ENCODE measurements around the gene PPP2R2B.

Gene PPP2R2B

GRCh38 chr5:146821732-146822131 lies 56.8 kb downstream of the PPP2R2B start:
- DNase-seq: no peak

GRCh38 chr5:146820987-146821386 lies 57.6 kb downstream of the PPP2R2B start:
- no peak for DNase-seq

- no peak for DNase-seq
Observed at GRCh38 chr5:146818822-146819221, 59.7 kb downstream of the PPP2R2B start.

GRCh38 chr5:146817973-146818372 lies 60.6 kb downstream of the PPP2R2B start:
- DNase-seq: no peak

GRCh38 chr5:146816775-146817387 lies 61.7 kb downstream of the PPP2R2B start:
- DNase-seq: no peak

- DNase-seq: no peak
Observed at GRCh38 chr5:146815411-146815810, 63.1 kb downstream of the PPP2R2B start.

GRCh38 chr5:146813346-146814157 lies 65.0 kb downstream of the PPP2R2B start:
- DNase-seq: no peak

GRCh38 chr5:146805081-146805480 lies 73.5 kb downstream of the PPP2R2B start:
- DNase-seq: no peak

GRCh38 chr5:146802945-146803522 lies 75.5 kb downstream of the PPP2R2B start:
- DNase-seq: no peak

GRCh38 chr5:146799671-146800070 lies 78.9 kb downstream of the PPP2R2B start:
- DNase-seq: no peak

GRCh38 chr5:146799231-146799630 lies 79.3 kb downstream of the PPP2R2B start:
- no peak for DNase-seq

GRCh38 chr5:146797658-146798057 lies 80.9 kb downstream of the PPP2R2B start:
- DNase-seq: peak in 1 of 2 experiments; percentile 53

GRCh38 chr5:146796911-146797310 lies 81.6 kb downstream of the PPP2R2B start:
- no peak for DNase-seq

GRCh38 chr5:146796144-146796543 lies 82.4 kb downstream of the PPP2R2B start:
- DNase-seq: no peak

- DNase-seq: no peak
Observed at GRCh38 chr5:146794326-146795029, 84.1 kb downstream of the PPP2R2B start.

- no peak for DNase-seq
Observed at GRCh38 chr5:146793709-146794108, 84.8 kb downstream of the PPP2R2B start.

- no peak for DNase-seq
Observed at GRCh38 chr5:146791471-146791870, 87.1 kb downstream of the PPP2R2B start.

- DNase-seq: no peak
Observed at GRCh38 chr5:146789712-146790653, 88.6 kb downstream of the PPP2R2B start.

- DNase-seq: no peak
Observed at GRCh38 chr5:146788898-146789297, 89.7 kb downstream of the PPP2R2B start.

- no peak for DNase-seq
Observed at GRCh38 chr5:146785065-146785464, 93.5 kb downstream of the PPP2R2B start.

GRCh38 chr5:146781157-146781556 lies 97.4 kb downstream of the PPP2R2B start:
- DNase-seq: no peak

- no peak for DNase-seq
Observed at GRCh38 chr5:146779211-146779869, 99.2 kb downstream of the PPP2R2B start.

Measured in NCI-H2081 (cell line).